ENCODE results near the gene CD7. TPM values are rescaled to one million over a fixed set of nuclear protein-coding genes. Genes with fewer than 3 reads are reported as not detected.

The CD7 gene
- total and polyA plus RNA-seq, 2 donors (not counting 1 experiment from before 2014, with no cell fraction given) = 0.67 to 1.3 TPM

DNA sequence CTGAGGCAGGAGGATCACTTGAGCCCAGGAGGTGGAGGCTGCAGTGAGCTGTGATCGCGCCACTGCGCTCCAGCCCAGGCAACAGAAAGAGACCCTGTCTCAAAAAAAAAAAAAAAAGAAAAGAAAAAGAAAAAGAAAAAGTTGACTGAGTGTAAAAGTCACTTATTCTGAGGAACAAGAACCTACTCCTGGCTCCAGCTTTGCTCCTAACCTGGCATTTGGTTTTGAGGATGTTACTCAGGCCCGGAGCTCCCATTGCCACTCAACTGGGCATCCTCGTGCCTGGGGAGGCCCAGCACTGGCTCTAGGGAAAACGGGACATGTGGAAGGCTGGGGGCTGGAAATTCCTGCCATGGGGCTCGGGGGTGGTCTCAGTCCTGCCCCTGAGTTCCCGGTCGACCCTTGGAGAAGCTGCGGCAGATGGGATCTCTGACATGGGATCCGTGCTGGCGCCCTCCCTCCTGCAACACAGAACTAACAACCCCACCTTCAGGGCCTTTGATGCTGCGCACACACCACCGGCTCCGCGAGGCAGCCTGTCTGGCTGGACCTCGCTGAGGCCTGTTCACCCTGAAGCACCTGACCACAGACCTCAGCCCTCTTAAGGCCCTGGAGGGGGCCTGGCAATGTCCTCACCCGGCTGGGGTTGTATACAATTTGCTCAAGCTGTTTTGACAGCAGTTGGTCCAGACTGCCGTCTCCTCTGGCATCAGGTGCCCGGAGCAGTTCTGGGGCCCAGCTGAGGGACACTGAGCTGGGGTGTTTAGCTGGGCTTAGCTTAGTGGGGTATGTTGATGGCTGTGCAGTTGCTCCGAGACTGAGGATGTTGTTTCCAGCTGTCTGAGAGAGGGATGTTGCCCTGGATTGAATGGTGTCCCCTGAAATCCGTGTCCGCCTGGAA, 12.3 kb downstream of the CD7 start:
- H3K79me2 ChIP-seq (ENCODE audit: control insufficient read depth, insufficient read depth, low read length) = no peaks in the 10 kb centered on the region
- no peaks in the 10 kb centered on the region for H3K36me3 ChIP-seq (replicated peaks in 1 of 2; ENCODE audit: control extremely low read depth in 1 of 2, control insufficient read depth in 1 of 2, extremely low read depth in 1 of 2, insufficient read depth in 2 of 2, low read length in 1 of 2)
- H3K27me3 ChIP-seq (replicated peaks in 1 of 4; ENCODE audit: control extremely low read depth in 1 of 4, control insufficient read depth in 3 of 4, insufficient read depth in 4 of 4, low read length in 3 of 4) = peaks cover 0 to 2% (median 0%) of the 10 kb centered on the region in 4 experiments
- ATAC-seq (ENCODE audit: low read depth) (no peak), DNase-seq (no peak)
- H2AFZ ChIP-seq (ENCODE audit: insufficient read depth, low read depth, low read length, poor library complexity, severe bottlenecking) = no peak overlapping the region
- H3K9me3 ChIP-seq (ENCODE audit: control extremely low read depth in 1 of 3, control insufficient read depth in 2 of 3, insufficient read depth in 1 of 3, low read length in 2 of 3) = no peaks in the 10 kb centered on the region
- POLR2A ChIA-PET = interaction anchor here (0.7 to 0.9 kb wide), 2 partner anchors 21 to 73 kb away, joined by 3 to 5 read pairs; no protein-coding TSS in a partner anchor
- H4K20me1 ChIP-seq (ENCODE audit: control insufficient read depth, insufficient read depth, low read length, poor library complexity, severe bottlenecking) = no peaks in the 10 kb centered on the region
- no peak overlapping the region for H3K4me3 ChIP-seq (ENCODE audit: control extremely low read depth in 1 of 5, extremely low read depth in 1 of 5, insufficient read depth in 1 of 5, low read depth in 2 of 5, low read length in 4 of 5)
- H3K9ac ChIP-seq (ENCODE audit: low read length) = no peak overlapping the region
- H3K4me1 ChIP-seq (ENCODE audit: control insufficient read depth in 2 of 2, insufficient read depth in 2 of 2, low read length in 2 of 2) = peaks cover 33 to 43% of the 10 kb centered on the region in 2 donors
- H3K4me2 ChIP-seq (replicated peaks; ENCODE audit: low read depth, low read length, poor library complexity, severe bottlenecking) = no peak overlapping the region
- CTCF ChIA-PET = interaction anchor here (0.7 to 1.7 kb wide), 4 partner anchors 11 to 132 kb away, joined by 3 to 8 read pairs (median 4); no protein-coding TSS in a partner anchor
- intact Hi-C loops (cut with micrococcal nuclease) = no loop called here
- Mint-ChIP-seq H3K9me3 (ENCODE audit: insufficient read depth) (no peaks in the 10 kb centered on the region), H3K27me3 (peaks cover 6% of the 10 kb centered on the region), H3K4me1 (peaks cover 24% of the 10 kb centered on the region), H3K4me3 (no peak overlapping the region), H3K27ac (no peak overlapping the region)
- no peak overlapping the region for H3K27ac ChIP-seq (ENCODE audit: low read length in 2 of 2)
- WGBS (ENCODE audit: insufficient coverage) = 85% methylated on average over 20 of the region's 23 CpGs
- TF ChIP-seq, protein P1, sequence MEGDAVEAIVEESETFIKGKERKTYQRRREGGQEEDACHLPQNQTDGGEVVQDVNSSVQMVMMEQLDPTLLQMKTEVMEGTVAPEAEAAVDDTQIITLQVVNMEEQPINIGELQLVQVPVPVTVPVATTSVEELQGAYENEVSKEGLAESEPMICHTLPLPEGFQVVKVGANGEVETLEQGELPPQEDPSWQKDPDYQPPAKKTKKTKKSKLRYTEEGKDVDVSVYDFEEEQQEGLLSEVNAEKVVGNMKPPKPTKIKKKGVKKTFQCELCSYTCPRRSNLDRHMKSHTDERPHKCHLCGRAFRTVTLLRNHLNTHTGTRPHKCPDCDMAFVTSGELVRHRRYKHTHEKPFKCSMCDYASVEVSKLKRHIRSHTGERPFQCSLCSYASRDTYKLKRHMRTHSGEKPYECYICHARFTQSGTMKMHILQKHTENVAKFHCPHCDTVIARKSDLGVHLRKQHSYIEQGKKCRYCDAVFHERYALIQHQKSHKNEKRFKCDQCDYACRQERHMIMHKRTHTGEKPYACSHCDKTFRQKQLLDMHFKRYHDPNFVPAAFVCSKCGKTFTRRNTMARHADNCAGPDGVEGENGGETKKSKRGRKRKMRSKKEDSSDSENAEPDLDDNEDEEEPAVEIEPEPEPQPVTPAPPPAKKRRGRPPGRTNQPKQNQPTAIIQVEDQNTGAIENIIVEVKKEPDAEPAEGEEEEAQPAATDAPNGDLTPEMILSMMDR (IDR thresholded peaks at IDR 0.05) = no peak
- no peak for TF ChIP-seq EZH2 (IDR thresholded peaks at IDR 0.05; ENCODE audit: borderline replicate concordance, insufficient read depth, low read depth, low read length, poor library complexity, severe bottlenecking)
